Right ventricle myocardium superior (tissue), 1 donor: ENCODE measurements around the gene WASHC4. TPM values are rescaled to one million over a fixed set of nuclear protein-coding genes. Genes with fewer than 3 reads are reported as not detected.
"Not testable (repeated sequence)": the region's sequence is repeated elsewhere in the genome, so short reads cannot be mapped to it uniquely, and the experiment has no call there.

ENCODE experiments used
- ATAC-seq: fragments of 200-7000 bp; cut with Tn5 transposase; one replicate; pipeline ENCODE4 v1.9.1; 2020; ENCODE audit warnings: mild to moderate bottlenecking; ENCODE audit not compliant: poor library complexity
- DNase-seq: peaks from one replicate; pipeline ENCODE4 v3.0.0-alpha.2; 2020
- intact Hi-C: fragments of 100-400 bp; cut with DNase I; formaldehyde crosslinking; loops from one replicate; pipeline ENCODE4 v1.11.2; 2022
- total RNA-seq: library from RNA; stranded (reverse); fragmentation: NEBNext Ultra II Directional; extraction: Animal tissue kit (Norgen Biotek cat#: 25700); gene quantifications from one replicate; pipeline ENCODE4 v1.2.1, GENCODE V29; 2021
- donor health status: DM: no; HTN: yes; CAD: no; lungs with severe emphysema.

Gene WASHC4
- total RNA-seq, 1 donor from 2014 or later, result 23.7 TPM

DNA sequence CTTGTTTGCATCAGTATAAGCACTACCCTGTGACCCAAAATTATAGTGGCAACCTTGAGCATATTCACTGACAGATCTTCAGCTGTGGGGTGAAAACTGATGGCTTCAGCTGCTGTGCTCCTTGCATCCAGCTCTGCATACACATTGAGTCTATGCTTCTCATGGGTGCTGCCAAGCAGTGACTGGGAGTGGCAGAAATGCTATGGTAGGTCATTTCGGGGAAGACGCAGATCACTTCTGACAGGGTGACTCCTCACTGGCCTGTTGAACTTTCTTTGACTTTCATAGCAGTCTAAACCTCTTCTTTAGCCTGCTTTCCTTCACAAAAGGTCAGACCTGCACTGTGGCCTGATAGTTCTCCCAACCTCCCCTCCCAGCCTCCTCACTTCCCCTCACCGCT lies 17.7 kb upstream of the WASHC4 start:
- no peak for ATAC-seq
- no peak for DNase-seq
- intact Hi-C loops, result no loop called here

DNA sequence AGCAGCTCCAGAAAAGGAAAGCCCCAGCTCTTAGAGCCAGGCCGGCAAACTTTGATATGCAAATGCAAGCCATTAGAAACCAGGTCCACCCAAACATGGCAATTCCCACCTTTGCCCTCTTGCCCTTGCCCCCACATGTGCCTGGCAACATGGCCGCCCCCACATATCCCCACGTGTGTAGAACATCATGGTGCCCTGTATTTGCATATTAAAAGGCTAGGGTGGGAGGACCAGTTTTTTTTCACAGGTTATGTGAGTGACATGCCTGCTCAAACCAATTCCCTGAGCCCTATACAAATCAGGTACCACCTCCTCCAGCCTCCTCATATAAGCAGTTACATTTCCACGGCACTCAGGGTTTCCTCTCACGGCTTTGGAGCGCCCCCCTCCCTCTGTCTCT lies 17.2 kb upstream of the WASHC4 start:
- no peak for ATAC-seq
- intact Hi-C loops, result no loop called here
- no peak for DNase-seq

DNA sequence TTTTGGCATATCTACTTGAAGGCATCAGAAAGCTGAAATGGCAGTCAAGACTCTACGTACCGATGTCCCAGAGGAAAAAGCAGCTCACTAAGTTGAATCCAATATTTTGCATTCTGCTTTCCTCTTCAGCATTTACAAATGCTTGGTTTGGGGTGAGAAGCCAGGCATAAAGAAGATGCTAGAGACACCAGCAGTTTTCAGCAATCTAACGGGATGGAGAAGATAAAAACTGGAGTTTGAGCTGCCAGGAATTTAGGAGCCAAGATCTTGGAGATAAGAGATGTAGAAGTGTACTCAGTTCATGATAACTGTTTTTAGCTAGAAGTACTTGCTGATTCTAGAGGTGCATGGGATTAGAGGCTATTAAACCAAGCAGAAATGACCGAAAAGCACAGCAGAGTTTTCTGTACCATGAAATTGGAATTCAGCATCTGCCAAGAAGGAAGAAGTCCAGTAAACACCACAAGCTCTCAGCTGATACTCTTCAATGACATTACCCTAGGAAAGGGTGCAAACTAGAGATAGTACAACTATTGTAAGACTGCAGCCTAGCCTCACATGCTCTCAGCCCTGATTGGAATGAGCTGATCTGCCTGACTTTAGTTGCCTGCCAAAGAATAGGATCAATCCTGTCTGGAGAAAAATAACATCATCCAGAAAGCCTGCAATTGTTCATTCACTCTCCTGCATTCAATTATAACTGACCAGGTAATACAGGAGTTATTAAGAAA lies 15.9 kb upstream of the WASHC4 start:
- intact Hi-C loops, result no loop called here
- ATAC-seq, result no peak
- DNase-seq, result no peak

DNA sequence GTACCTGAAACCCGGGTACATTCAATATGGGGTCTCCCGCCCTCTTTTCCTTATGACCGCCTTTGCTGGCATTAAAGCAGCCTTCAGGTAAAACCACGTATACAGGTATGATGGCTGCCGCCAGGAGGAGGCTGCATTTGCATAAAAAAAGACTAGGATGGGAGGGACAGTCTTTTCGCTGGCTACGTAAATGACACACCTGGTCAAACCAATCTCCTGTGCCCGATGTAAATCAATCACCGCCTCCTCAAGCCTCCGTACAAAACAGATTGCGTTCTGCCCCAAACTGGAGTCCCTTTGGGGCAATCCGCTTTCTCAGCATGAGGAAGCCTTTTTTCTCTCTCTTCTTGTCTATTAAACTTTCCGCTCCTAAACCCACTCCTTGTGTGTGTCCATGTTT lies 15.2 kb upstream of the WASHC4 start:
- intact Hi-C loops, result no loop called here
- ATAC-seq, result no peak

DNA sequence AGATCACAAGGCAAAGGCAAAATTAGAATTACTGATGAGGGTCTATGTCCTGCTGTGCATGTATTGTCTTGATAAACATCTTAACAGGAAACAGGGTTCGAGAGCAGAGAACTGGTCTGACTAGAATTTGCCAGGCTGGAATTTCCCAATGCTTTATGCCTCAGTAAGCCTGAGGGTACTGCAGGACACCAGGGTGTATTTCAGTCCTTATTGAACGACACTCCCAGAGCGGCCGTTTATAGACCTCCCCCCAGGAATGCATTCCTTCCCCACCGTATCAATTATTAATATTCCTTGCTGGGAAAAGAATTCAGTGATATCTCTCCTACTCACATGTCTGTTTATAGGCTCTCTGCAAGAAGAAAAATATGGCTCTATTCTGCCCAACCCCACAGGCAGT lies 12.2 kb upstream of the WASHC4 start:
- DNase-seq, ATAC-seq, intact Hi-C loops: not testable (repeated sequence)

More for the DNA sequence above, 15.2 kb upstream of the WASHC4 start:
- DNase-seq, result no peak

DNA sequence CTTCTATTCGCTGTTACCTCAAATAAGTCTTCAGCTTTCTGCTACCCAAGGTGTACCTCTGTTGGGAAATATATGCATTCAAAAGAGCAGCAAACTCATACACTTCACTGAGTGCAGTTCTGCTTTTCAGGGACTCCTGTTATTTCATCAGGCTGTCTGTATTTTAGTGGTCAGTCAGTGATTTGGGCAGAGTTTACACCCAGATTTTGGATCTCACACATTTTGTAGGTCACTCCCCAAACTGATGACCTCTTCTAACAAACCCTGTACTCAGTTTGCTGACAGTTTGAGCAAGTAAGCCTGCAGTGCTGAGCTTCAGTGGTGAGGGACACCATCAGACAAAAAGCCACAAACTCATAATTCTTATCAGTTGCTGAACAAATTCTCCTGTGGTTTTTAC lies 8.2 kb upstream of the WASHC4 start:
- DNase-seq, result no peak
- intact Hi-C loops, result no loop called here
- ATAC-seq, result no peak

DNA sequence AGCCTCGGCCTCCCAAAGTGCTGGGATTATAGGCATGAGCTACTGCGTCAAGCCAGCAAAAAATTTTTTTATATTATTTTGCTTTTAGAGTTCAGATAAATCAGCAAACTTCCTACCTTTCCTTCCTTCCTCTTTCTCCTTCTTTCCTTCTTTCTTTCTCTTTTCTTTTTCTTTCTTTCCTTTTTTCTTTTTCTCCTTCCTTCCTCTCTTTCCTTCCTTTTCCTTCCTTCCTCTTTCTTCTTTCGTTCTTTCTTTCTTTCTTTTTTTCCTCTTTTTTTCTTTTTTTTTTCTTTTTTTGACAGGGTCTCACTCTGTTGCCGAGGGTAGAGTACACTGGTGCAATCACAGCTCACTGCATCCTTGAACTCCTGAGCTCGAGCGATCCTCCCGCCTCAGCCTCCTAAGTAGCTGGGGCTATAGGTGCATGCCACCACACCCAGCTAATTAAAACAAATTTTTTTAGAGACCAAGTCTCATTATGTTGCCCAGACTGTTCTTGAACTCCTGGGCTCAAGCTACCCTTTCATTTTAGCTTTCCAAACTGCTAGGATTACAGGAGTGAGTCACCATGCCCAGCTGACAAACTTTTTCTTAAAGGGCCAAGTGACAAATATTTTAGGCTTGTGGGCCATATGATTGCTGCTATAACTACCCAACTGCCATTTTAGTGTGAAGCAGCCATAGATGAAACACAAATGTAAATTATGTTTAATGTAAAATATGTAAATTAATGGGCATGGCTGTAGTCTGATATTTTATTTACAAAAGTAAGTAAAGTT lies 7.1 kb upstream of the WASHC4 start:
- DNase-seq, result no peak
- intact Hi-C loops, result no loop called here
- no peak for ATAC-seq

DNA sequence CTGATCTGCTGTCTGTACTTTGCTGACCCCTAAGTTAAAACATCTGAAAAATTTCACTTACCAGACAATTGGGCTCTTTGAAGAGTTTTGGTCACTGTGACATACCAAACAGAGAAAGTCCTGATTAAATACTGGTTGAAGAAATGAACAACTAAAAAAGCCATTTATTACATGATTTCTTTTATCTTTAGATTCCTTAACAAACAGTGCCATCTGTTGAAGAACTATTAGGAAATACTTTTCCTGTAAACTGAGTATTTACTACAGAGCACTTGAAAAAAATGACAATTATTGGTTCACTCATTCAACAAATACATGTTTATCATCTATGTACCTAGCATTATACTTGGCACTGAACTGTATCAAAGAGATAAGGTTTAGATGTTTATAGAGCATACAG lies 6.5 kb upstream of the WASHC4 start:
- intact Hi-C loops, result no loop called here
- ATAC-seq (no peak), DNase-seq (no peak)

DNA sequence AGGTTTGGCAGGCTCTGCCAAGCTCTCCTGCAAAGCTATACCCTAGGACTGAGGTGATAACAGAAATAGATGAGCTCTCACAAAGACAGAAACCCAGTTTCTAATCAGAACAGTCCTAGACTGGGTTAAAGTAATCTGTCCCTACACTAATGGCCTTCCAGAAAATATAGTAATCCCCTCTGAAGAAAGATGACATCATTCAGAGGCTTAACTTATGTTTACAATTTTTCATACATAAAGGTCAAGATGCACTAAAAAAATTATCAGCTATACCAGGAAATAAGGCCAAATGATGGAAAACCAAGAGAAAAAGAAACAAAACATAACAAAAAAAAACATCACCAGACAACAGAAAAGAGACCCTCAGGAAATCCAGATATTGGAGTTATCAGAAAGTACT lies 4.9 kb upstream of the WASHC4 start:
- intact Hi-C loops, result no loop called here
- no peak for DNase-seq
- ATAC-seq, result no peak

DNA sequence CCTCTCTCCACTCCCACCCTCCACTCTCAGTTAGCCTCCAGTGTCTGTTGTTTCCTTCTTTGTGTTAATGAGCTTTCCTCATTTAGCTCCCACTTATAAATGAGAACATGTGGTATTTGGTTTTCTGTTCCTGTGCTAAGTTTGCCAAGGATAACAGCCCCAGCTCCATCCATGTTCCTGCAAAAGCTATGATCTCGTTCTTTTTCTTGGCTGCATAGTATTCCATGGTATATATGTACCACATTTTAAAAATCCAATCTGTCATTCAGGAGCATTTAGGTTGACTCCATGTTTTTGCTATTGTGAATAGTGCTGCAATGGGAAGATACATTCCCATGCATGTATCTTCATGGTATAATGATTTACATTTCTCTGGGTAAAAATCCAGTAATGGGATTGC lies 2.8 kb upstream of the WASHC4 start:
- DNase-seq, result no peak
- intact Hi-C loops, result no loop called here

DNA sequence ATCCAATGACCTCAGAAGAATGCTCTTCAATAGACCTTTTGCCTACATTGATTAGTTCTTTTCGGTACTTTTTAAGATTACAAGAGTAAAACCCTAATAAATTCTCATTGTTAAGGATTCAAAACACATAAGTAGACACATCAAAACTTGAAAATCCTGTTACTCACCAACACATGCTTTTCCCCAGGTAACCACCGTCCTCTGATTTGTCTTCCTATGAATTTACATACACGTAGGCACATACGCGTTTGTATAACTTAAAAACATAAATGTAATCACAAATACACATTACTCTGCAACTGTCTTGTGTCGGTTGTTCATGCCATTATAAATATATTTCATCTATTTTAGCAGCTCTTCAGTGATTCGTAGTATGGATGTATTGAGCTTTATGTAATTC lies 910 bp upstream of the WASHC4 start:
- DNase-seq (no peak), ATAC-seq (no peak)
- intact Hi-C loops, result no loop called here

More for the DNA sequence above, 2.8 kb upstream of the WASHC4 start:
- ATAC-seq, result no peak

DNA sequence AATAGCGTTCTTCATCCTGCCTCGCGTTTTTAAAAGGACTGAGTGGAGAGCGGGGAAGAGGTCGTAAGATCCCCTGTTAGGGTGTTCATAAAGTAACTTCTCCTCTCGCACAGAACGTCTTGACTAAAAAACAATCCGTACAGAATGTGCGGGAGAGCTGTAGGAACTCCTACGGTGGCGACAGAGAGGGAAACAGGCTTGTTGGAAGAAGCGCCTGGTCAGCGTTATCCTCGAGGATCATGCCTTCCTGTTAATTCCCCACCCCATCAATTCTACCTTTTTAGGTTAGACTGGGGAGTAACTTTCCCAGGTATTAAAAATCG lies 399 bp upstream of the WASHC4 start:
- DNase-seq, result no peak
- intact Hi-C loops, result no loop called here
- ATAC-seq, result peak; percentile 61

DNA sequence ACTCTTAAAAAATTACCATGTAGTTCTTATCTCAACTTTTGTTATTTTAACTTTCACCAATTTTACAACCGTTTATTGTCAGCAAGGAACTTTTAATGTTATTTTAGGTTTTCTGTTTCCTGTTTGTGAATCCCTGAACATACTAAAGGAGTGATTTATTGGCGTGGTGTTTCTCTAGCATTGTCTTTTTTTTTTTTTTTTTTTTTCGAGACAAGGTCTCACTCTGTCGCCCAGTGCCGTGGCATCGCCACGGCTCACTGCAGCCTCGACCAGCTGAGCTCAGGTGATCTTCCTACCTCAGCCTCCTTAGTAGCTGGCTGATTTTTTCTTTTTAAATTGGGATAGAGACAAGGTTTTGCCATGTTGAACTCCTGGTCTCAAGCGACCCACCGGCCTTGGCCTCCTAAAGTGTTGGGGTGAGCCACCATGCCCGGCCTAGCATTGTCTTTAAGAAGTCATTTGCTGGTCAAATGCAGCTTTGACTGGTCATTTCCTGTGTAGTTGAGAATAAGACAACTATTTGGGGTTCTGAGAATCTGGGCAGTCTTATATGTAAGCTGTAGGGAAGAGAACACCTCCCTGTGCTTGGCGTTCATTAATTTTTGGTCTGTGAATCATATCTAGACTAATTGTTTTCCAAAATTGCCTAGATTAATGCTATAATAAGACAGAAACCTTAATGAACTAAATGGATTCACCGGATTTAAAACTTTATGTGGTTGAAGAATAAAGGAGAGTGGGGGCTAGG lies 2.1 kb downstream of the WASHC4 start:
- ATAC-seq, result no peak
- intact Hi-C loops, result no loop called here
- no peak for DNase-seq

DNA sequence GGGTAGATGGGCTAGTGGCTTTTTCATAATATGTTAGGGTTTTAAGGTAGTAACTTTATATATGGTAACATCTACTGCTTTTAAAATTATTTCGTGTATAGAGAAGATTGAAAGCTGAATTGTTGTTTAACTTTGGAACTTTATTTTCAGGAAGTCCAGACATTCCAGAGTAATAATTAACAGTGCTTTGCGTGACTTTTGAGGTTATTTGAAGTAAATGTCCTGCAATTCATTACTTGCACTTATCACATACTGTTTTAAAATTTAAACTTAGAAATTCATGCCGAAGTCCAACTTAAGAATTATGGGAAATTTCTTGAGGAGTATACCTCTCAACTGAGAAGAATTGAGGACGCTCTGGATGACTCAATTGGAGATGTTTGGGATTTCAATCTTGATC lies 3.3 kb downstream of the WASHC4 start:
- intact Hi-C loops, result no loop called here
- ATAC-seq, result no peak
- no peak for DNase-seq

DNA sequence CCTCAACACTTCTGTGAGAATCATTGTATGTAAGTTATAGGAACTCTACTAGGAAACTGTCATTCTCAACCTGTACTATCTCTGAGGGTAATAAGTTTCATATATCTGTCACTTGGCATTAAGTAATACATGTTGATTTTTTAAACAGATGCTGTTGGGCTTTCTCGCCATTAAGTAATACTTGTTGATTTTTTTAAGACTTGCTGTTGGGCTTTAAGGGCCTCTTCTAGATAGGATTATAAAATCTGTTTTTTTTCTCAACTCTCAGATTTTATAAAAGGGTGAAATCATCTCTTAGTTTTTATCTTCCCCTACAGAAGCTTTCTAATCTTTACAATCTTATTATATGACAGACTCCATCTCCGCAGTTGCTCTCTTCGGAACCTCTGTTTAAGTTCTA lies 5.6 kb downstream of the WASHC4 start:
- no peak for ATAC-seq
- intact Hi-C loops, result no loop called here
- DNase-seq, result no peak

DNA sequence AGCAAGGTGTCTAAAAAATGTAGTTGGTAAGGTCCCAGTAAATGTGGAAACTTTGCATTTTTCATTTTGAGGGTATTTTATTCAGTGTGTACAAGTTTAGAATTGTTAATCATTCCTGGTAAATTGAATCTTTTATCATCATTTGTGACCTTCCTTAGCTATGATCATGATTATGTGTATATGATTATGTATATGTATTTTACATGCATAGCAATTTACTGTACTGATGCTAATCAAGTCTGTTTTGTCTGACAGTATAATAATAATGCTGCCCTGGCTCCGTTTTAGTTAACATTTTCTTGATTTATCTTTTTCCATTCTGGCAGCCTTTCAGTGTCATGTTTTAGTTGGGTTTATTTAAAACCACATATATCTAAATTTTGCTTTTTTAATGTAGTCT lies 9.4 kb downstream of the WASHC4 start:
- DNase-seq (no peak), ATAC-seq (no peak)
- intact Hi-C loops, result no loop called here

DNA sequence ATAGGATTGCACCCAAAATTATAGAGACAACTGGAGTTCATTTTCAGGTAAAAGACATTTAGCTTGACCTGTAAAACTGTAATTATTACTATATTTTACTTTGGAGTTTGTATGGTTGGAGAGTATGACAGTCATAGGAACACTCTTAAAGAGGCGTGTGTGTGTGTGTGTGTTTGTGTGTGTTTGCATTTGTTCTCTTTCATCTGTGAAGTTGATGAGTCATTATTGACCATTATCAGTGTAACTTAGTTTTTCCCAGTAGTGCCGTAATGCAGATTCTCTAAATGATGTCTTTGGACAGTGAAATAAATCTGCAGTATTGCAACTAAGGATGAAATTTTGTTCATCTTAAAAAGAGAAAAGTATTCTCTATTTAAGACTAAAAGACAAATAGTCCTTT lies 13.0 kb downstream of the WASHC4 start:
- no peak for DNase-seq
- intact Hi-C loops, result no loop called here
- ATAC-seq, result no peak

DNA sequence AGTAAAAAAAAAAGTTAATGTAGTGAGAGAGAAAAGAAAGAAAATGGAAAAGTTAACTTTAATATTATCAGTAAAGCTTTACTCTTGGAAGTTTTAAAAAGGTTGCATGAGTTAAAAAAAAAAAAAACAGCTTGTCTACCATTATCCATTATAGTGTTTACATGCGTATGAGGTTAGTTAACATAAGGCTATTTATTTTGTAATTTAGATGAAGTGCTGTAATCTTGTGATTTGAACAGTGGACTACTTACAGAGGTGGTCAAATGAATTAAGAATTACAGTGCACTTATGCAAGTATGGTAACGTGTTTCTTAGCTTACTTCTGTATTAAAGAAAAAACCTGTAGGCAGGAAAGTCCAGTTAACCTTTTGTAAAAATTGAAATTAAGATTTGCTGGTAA lies 30.7 kb downstream of the WASHC4 start:
- DNase-seq (no peak), ATAC-seq (no peak)
- intact Hi-C loops, result no loop called here

DNA sequence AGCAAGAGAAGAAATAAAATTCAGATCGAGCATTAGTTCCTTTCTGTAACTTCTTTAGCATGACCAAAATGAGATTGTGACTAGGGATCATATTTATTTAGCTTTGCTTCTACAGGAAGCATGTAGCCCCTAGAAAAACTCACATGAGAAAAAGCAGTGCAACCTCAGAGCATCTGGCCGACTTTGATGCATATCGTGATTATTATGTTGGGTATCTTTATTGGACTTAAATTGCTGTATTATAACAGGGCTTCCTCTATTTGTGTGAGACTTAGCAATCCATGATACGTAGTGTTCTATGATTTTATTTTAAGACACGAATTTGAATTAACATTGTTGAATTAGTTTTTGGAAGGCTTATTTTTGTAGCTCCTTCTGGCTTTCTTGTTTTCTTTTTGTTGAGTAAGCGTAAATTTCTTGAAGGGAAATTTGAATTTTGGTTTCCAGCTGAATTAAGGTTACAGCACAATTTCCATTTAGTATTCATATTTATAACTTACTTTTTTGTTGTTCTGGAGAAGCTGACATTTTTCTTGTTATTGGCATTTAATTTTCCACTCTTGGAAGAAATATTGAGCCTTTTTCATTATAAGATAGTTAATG lies 33.9 kb downstream of the WASHC4 start:
- no peak for ATAC-seq
- no peak for DNase-seq
- intact Hi-C loops, result no loop called here

DNA sequence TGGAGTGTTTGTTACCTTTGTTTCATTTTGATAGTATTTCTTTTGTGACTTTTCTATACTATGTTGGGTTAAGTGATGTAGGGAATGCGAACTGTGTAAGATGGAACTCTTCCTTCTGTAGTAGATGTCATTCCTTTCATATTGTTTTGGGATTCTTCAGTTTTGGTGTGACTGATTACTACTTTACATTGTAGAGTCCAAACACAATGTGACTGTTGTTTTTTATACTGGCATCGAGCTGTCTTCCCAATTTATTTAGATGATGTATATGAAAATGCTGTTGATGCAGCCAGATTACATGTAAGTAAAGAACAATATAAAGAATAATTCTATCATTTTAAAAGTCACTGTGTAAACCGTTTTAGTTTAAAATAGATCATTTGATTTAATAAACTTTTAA lies 34.7 kb downstream of the WASHC4 start:
- intact Hi-C loops, result no loop called here
- DNase-seq (no peak), ATAC-seq (no peak)
